Pancreas (tissue), 10 donors: ENCODE measurements around the gene SMARCA4. TPM values are rescaled to one million over a fixed set of nuclear protein-coding genes. Genes with fewer than 3 reads are reported as not detected.
"Not testable (repeated sequence)": the region's sequence is repeated elsewhere in the genome, so short reads cannot be mapped to it uniquely, and the experiment has no call there.

ENCODE experiments used
- ATAC-seq, 4 donors: fragments of 200-7000 bp; cut with Tn5 transposase; one replicate each; pipeline versions ENCODE4 v1.8.0 to v1.9.1; 2020; ENCODE audit warnings: mild to moderate bottlenecking in 4 of 4, moderate library complexity in 4 of 4
- DNase-seq, 6 donors: peaks; one replicate each; pipeline ENCODE4 v3.0.0-alpha.2; 2020
- FAIRE-seq: peaks from 2 replicates; lab custom pipeline; 2012; peaks lifted over from hg19 to GRCh38; lab: Jason Lieb, UNC
- H3K27ac ChIP-seq, 4 donors: fragments of 200-600 bp; sonication (generic); 1 replicate in 3 of 4; 2 replicates in 1 of 4; pipeline versions ENCODE4 v1.5.0 to v1.8.0; 2020
- H3K27me3 ChIP-seq, 4 donors: fragments of 200-600 bp; one replicate each; pipeline ENCODE4 v1.8.0; 2021
- H3K36me3 ChIP-seq, 3 donors: fragments of 200-600 bp; sonication (generic) in 1 of 3; one replicate each; pipeline versions ENCODE4 v1.5.0 to v1.8.0; 2020 to 2021
- H3K4me1 ChIP-seq, 3 donors: fragments of 200-600 bp; one replicate each; pipeline ENCODE4 v1.8.0; 2021
- H3K4me3 ChIP-seq, 4 donors: fragments of 200-600 bp; sonication (generic) in 2 of 4; one replicate each; pipeline versions ENCODE4 v1.5.0 to v1.8.0; 2020 to 2021
- H3K9me3 ChIP-seq, 4 donors: fragments of 200-600 bp; one replicate each; pipeline ENCODE4 v1.8.0; 2021
- WGBS, 2 donors: extraction: QIAGEN DNeasy Blood & Tissue Kit; methylation state at CpG; one replicate each; pipeline ENCODE4 v1.1.7; 2013; 5-methylcytosine and 5-hydroxymethylcytosine counted together
- intact Hi-C, 3 donors: fragments of 100-400 bp; cut with DNase I; formaldehyde crosslinking; loops; one replicate each; pipeline versions ENCODE4 v1.11.1 to v1.14.2; 2022
- polyA plus RNA-seq, 2 donors: library from polyadenylated mRNA; stranded (reverse); fragments of 200-250 nt; gene quantifications; one replicate each; pipeline ENCODE4 v1.2.3, GENCODE V29; 2013
- total RNA-seq, 6 donors: library from RNA; stranded (reverse); fragmentation: NEBNext Ultra II Directional in 4 of 6; extraction: Animal tissue kit (Norgen Biotek cat#: 25700) in 4 of 6; gene quantifications; one replicate each; pipeline versions ENCODE4 v1.2.1 to v1.2.4, GENCODE V29; 2021 to 2023
- TF ChIP-seq, protein P1 (sequence below), 4 donors: fragments of 200-600 bp; sonication (generic) in 3 of 4; IDR thresholded peaks; one replicate each; pipeline versions ENCODE4 v1.5.0 to v1.8.0; 2021; ENCODE audit warnings: antibody characterized with exemption in 4 of 4
- donor health status: healthy with polysubstance abuse.
- donor health status: DM: no; HTN: no; CAD: no; lungs with moderate emphysema.
- donor health status: DM: no; HTN: no; CAD: no.
- donor health status: control.
- donor health status: control.
- donor health status: Bipolar disorder and iron deficiency.
- donor health status: DM: yes; HTN: yes; CAD: no.
- donor health status: DM: no; HTN: no; CAD: no.
- donor health status: DM: no; HTN: no; CAD: no.
- donor health status: DM: yes; HTN: yes; CAD: no.

SMARCA4 gene
- total and polyA plus RNA-seq, 8 donors: 28.7 to 77.8 (median 42.9) TPM

- DNase-seq (no peak), ATAC-seq (no peak), FAIRE-seq (no peak)
- Histone ChIP-seq H3K4me1 (peaks cover 2 to 28% (median 9%) of the 10 kb centered on the region in 3 donors), H3K9me3 (no peaks in the 10 kb centered on the region), H3K36me3 (no peaks in the 10 kb centered on the region), H3K4me3 (no peak overlapping the region), H3K27ac (no peak overlapping the region), H3K27me3 (no peaks in the 10 kb centered on the region)
- WGBS, 2 donors: 93 to 96% methylated on average over 4 of the region's 4 CpGs
- intact Hi-C loops: no loop called here
- TF ChIP-seq, protein P1, sequence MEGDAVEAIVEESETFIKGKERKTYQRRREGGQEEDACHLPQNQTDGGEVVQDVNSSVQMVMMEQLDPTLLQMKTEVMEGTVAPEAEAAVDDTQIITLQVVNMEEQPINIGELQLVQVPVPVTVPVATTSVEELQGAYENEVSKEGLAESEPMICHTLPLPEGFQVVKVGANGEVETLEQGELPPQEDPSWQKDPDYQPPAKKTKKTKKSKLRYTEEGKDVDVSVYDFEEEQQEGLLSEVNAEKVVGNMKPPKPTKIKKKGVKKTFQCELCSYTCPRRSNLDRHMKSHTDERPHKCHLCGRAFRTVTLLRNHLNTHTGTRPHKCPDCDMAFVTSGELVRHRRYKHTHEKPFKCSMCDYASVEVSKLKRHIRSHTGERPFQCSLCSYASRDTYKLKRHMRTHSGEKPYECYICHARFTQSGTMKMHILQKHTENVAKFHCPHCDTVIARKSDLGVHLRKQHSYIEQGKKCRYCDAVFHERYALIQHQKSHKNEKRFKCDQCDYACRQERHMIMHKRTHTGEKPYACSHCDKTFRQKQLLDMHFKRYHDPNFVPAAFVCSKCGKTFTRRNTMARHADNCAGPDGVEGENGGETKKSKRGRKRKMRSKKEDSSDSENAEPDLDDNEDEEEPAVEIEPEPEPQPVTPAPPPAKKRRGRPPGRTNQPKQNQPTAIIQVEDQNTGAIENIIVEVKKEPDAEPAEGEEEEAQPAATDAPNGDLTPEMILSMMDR (IDR thresholded peaks at IDR 0.05): no peak
Measured at GRCh38 chr19:10945264-10945663, 15.6 kb upstream of the SMARCA4 start.

- Histone ChIP-seq H3K4me3 (no peak overlapping the region), H3K4me1 (peaks cover 0 to 21% (median 6%) of the 10 kb centered on the region in 3 donors), H3K27ac (peak overlapping the region; percentile 49 to 77 (median 63)), H3K36me3 (no peaks in the 10 kb centered on the region), H3K27me3 (no peaks in the 10 kb centered on the region), H3K9me3 (no peaks in the 10 kb centered on the region)
- intact Hi-C loops: no loop called here
- TF ChIP-seq, protein P1 (IDR thresholded peaks at IDR 0.05): no peak
- 39 to 45% methylated on average over 6 of the region's 6 CpGs for WGBS, 2 donors
- ATAC-seq (peak; percentile 42 to 72 (median 60)), FAIRE-seq (no peak), DNase-seq (no peak)
Measured at GRCh38 chr19:10946958-10947657, 13.7 kb upstream of the SMARCA4 start.

- TF ChIP-seq, protein P1 (IDR thresholded peaks at IDR 0.05): no peak
- no peak overlapping the region for H3K4me3 ChIP-seq
- no peaks in the 10 kb centered on the region for H3K9me3 ChIP-seq
- ATAC-seq (peak in 3 of 4 donors; percentile 41 to 86 (median 64)), DNase-seq (peak in 1 of 6 donors; percentile 55), FAIRE-seq (no peak)
- H3K36me3 ChIP-seq: no peaks in the 10 kb centered on the region
- H3K4me1 ChIP-seq: peaks cover 0 to 15% (median 0%) of the 10 kb centered on the region in 3 donors
- WGBS, 2 donors: 59 to 63% methylated on average over 6 of the region's 6 CpGs
- intact Hi-C loops: no loop called here
- H3K27ac ChIP-seq: peak overlapping the region in 2 of 4 donors; percentile 5 to 54
- H3K27me3 ChIP-seq: no peaks in the 10 kb centered on the region
Measured at GRCh38 chr19:10952809-10953208, 8.0 kb upstream of the SMARCA4 start.

GRCh38 chr19:10959277-10959968 is 1.4 kb upstream of the SMARCA4 start:
- FAIRE-seq, H3K27me3 ChIP-seq, H3K9me3 ChIP-seq, intact Hi-C loops, H3K36me3 ChIP-seq, ATAC-seq, DNase-seq: not testable (repeated sequence)
- H3K27ac ChIP-seq: peak overlapping the region in 1 of 4 donors; percentile 95
- H3K4me3 ChIP-seq: peak overlapping the region in 1 of 4 donors; percentile 81
- WGBS, 2 donors: 95% methylated on average over 19 of the region's 19 CpGs
- peaks cover 0 to 11% (median 4%) of the 10 kb centered on the region in 3 donors for H3K4me1 ChIP-seq

DNA sequence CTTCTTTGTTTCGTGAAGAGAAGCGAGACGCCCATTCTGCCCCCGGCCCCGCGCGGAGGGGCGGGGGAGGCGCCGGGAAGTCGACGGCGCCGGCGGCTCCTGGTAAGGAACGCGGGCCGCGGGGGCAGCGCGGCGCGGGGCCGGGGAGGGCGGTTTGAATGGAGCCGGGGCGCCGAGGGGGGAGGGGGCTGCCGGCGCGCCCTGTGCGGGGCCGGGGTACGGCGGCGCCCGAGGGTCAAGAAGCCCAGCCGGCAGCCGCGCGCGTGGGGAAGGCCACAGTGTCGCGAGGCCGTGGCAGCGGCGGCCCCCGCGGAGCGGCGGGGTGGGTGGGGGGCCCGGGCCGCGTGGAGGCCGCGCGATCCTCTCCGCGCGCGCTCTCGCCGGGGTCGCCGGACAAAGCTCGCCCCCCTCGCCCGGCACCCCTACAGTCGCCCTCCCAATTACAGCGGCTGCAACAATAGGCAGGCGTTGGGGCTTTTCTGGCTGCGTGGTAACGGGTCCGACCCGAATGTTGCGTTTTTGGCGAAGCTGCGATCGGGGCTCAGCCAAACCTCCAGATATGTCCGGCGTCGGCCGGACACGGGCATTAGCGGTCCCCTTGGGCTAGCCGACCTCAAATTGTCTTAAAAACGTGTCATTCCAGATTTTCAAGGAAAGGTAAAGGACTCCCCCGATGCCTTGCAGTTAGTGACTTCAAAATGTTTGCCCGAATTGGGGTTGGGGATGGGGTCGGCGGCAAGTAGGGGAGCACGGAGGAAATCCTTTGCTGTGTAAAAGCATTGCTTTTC is 437 bp downstream of the SMARCA4 start:
- Histone ChIP-seq H3K4me1 (peaks cover 0 to 11% (median 4%) of the 10 kb centered on the region in 3 donors), H3K4me3 (peak overlapping the region; percentile 73 to 84 (median 82)), H3K27me3 (no peaks in the 10 kb centered on the region), H3K9me3 (no peaks in the 10 kb centered on the region), H3K36me3 (no peaks in the 10 kb centered on the region), H3K27ac (peak overlapping the region in 3 of 4 donors; percentile 67 to 71 (median 69))
- TF ChIP-seq, protein P1 (IDR thresholded peaks at IDR 0.05): no peak
- 1% methylated on average over 39 to 92 of the region's 92 CpGs for WGBS, 2 donors
- peak; percentile 39 to 65 (median 48) for ATAC-seq
- peak in 2 of 6 donors; percentile 38 to 73 for DNase-seq
- no peak for FAIRE-seq
- intact Hi-C loops: no loop called here
